ENCODE data around the gene ARHGAP8.

Gene ARHGAP8

GRCh38 chr22:44807915-44808690, 55.7 kb downstream of the ARHGAP8 start:
- no peak for DNase-seq

DNA sequence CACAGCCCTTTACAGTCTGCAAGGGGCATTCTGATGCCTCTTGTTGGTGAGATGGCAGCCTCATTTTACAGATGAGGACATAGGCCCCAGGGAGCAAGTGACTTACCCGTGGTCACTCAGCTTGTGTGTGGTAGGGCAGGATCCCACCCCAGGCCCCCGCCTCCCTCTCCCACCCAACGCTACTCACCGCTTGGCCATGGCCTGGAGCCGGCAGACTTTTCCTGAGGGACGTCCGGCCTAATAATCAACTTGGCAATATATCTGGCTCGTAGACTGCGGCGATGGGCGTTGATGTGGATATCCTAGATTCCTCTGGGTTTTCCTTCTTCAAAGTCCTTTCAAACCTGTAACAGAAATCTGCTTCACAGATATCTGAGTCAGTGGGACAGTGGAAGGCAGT, 57.1 kb downstream of the ARHGAP8 start:
- DNase-seq: no peak

GRCh38 chr22:44811141-44811540, 58.8 kb downstream of the ARHGAP8 start:
- DNase-seq: no peak

- DNase-seq: no peak
Observed at GRCh38 chr22:44813416-44813815, 61.0 kb downstream of the ARHGAP8 start.

DNA sequence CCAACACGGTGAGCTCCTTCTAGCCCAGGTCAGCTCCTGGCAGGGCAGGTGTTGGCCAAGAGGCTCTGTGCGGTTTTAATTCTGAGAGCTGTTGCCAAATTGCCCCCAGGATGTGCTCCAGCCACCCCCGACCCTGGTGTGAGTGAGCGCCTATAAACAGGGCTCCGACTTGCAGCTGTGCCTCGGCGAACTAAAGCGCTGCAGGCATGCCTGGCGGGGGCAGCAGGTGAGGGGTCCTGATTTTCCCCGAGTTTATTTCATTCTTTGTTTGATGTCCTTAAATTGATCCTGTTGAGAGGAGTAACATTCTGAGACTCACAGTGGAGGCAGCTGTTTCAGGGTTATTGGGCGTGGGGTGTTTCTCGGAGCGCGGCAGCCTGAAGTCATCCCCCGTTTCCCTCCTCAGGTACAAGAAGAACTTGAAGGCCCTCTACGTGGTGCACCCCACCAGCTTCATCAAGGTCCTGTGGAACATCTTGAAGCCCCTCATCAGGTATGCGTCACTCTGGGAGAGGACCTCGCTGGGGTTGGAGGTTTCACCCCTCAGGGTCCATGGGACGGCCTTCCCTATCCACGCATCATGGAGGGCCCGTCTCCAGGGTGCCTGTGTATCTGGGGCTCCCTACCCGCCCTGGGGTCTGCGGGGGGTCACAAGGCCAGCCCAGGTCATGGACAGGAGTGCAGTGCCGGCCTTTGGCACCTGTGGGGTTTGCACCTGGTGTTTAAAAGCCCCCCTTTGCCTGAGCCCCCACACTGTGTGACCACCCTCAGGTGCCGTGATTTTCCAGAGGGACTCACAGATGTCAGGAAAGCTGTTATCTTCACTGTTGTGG, 62.1 kb downstream of the ARHGAP8 start:
- DNase-seq: no peak

DNA sequence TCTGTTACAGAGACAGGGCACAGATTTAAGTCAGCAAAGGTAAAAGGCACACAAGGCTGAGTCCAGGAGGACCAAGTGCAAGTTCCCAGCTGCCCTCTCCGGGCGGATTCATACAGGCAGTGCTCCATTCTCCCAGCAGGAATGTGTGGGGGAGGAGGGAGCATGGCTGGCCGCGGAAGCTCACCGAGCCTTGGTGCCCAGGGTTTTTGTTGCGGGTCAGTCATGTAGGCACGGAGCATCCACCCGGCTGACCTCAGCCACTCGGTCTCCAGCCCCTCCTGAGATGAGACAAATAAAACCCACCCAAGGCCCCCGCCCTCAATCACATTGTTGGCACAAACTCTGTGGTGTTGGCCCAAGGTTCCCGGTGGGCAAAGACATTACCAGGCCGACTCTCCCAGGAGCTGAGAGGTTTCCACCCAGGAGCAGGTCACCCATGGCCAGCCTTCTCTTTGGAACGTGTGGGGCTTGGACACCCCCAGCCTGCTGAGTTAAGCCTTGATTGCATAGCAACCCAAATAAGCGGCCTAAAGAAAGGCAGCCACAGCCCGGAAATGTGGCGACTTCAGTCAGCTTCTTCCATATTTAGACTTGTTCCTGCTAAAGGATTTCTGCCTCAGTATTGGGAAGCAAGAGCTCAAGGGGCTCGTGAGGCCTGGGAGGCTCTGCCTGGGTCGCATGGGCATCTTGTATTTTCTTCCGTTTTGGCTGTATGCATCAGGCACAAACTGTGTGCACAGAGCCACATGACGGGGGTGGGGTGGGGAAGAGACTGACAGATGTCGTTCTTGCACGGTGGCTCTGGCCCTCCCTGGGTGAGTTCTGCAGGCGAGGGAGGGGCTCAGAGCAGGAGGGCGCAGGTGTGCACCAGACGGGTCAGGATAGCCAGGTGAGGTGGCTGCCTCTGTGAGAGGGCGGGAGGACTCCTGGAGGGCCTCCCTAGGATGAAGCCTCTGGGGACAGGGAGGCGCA, 63.0 kb downstream of the ARHGAP8 start:
- DNase-seq: no peak

- DNase-seq: no peak
Observed at GRCh38 chr22:44816141-44816540, 63.8 kb downstream of the ARHGAP8 start.

DNA sequence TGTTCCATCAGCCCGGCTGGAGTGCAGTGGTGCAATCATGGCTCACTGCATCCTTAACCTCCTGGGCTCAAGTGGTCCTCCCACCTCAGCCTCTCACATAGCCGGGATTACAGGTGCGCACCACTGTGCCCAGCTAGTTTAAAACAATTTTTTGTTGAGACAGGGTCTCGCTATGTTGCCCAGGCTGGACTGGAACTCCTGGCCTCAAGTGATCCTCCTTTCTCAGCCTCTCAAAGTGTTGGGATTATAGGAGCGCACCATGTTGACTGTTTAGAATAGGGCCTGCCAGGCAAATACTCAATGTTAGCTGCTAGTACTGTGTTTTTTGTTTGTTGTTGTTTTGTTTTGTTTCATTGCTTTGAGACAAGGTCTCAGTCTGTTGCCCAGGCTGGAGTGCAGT, 66.4 kb downstream of the ARHGAP8 start:
- no peak for DNase-seq

DNA sequence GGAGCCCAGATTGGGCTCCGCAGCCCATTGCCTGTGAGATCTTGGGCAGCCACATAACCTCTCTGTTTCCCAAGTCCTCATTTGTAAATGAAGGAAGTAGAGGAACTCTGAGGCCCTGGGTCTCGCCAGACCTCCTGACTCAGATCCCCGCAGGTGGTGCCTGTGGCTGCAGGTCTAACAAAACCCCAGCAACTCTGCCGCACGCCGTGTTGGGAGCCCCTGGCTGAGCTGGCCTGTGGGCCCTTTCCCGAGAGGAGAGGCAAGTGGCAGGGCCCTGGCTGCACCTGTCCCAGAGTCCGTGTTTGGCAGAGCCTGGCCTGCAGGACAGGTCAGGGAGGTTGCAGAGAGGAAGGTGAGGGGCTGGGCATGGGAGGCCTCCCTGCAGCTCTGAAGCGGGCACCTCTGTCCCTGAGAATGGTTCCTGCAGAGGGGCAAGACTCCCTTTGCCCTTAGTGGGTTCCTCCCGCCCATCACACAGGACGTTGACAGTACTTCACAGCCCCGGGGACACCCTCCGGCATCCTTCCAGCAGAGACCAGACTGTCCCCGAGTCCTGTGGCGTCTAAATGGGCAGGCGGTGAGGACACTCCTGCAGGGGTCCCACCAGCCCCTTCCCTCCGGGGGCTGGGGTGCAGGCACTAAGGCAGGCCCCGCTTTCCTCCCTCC, 67.7 kb downstream of the ARHGAP8 start:
- no peak for DNase-seq

DNA sequence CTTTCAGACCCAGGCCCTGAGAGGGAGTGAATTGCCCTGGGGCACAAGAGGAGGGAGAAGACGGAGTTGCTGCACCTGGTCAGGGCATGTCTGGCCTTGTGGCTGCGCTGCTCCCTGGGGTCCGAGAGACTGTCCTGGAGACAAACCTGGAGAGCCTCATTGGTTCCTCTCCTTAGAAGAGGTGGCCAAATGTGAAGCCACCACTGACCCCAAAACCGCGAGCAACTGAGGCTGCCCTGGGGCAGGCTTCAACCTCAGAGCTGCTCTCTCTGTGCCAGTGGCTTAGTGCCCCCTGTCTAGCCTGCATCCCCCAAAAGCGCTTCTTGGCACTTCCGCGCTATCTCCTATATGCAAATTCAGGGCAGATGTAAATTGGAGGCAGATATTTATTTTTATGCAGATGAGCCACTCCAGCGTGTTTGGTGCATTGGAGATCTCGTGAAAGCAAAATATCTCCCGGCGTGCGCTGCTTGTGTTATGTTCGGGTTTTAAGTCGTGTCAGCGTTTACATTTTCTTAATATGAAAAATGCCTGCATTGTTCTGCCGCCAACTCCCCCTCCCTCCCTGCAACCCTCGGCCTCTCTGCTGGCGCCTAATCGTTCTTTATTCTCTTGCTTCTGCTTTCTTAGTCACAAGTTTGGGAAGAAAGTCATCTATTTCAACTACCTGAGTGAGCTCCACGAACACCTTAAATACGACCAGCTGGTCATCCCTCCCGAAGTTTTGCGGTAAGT, 69.5 kb downstream of the ARHGAP8 start:
- DNase-seq: no peak

DNA sequence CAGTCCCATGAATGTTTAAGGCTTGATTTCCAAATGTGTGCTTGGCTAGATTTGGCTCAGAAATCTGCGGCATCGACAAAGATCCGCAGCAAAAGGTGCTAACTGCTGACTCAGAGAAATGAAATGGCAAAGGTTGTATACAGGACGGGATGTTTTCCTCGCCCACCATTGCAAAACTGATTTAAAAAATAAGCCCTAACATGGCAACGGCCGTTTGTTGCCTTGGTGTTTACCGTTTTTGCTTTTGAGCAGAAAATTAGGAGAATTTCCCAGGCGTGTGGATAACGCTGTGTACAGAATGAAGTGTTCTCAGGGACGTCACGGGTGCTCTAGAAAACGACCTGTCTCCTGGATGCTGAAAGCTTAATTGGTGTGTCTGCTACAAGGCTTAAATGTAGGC, 70.2 kb downstream of the ARHGAP8 start:
- DNase-seq: no peak

DNA sequence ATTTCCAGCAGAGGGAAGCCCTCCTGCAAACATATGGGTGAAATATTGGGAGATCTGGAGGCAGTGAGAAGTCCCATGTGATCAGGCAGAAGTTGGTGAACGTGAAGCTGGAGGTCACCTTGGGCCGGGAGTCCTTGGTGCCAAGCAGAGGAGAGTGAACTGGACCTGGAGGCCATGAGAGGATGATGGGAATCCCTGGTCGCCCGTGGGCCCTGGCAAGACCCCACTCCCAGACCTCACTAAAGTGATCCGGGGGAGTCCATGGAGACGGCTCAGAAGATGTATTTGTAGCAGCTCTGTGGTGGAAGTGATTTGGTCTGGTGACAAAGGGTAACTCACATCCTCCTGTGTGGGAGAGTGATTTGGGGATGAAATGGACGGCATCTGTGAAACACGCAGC, 71.0 kb downstream of the ARHGAP8 start:
- DNase-seq: no peak

GRCh38 chr22:44823806-44824205, 71.4 kb downstream of the ARHGAP8 start:
- DNase-seq: no peak

GRCh38 chr22:44824271-44824670, 71.9 kb downstream of the ARHGAP8 start:
- DNase-seq: no peak

- no peak for DNase-seq
Observed at GRCh38 chr22:44825310-44826150, 73.2 kb downstream of the ARHGAP8 start.

- no peak for DNase-seq
Observed at GRCh38 chr22:44827666-44828190, 75.4 kb downstream of the ARHGAP8 start.

- no peak for DNase-seq
Observed at GRCh38 chr22:44828193-44828592, 75.8 kb downstream of the ARHGAP8 start.

GRCh38 chr22:44831885-44832284, 79.5 kb downstream of the ARHGAP8 start:
- no peak for DNase-seq

- no peak for DNase-seq
Observed at GRCh38 chr22:44834065-44834464, 81.7 kb downstream of the ARHGAP8 start.

- DNase-seq: no peak
Observed at GRCh38 chr22:44837481-44837880, 85.1 kb downstream of the ARHGAP8 start.

Data from NCI-H187 treated with DMSO at 0.1 percent for 48 hours (cell line).